Nephron (organoid): ENCODE results near the gene TBL1X.
A peak's percentile ranks its signal among the peaks of the same experiment; 100 is the strongest.

Experiments
- H3K27ac Mint-ChIP-seq, 3 experiments: 2 replicates each; pipeline ENCODE4 v1.8.0; 2020; ENCODE audit warnings: mixed read lengths in 3 of 3, mild to moderate bottlenecking in 2 of 3, moderate library complexity in 1 of 3
- H3K27me3 Mint-ChIP-seq: 2 replicates; pipeline ENCODE4 v1.8.0; 2021; ENCODE audit warnings: low read depth, mild to moderate bottlenecking, moderate library complexity, mixed read lengths
- H3K36me3 Mint-ChIP-seq: 2 replicates; pipeline ENCODE4 v1.8.0; 2020; ENCODE audit warnings: low read depth, mixed read lengths
- H3K4me1 Mint-ChIP-seq: 2 replicates; pipeline ENCODE4 v1.8.0; 2020; ENCODE audit warnings: mixed read lengths
- H3K4me3 Mint-ChIP-seq, 3 experiments: 2 replicates each; pipeline ENCODE4 v1.8.0; 2020; ENCODE audit warnings: mild to moderate bottlenecking in 3 of 3, mixed read lengths in 3 of 3, moderate library complexity in 2 of 3
- H3K9me3 Mint-ChIP-seq: 2 replicates; pipeline ENCODE4 v1.8.0; 2020; ENCODE audit warnings: mixed read lengths
- CTCF ChIP-seq, 3 experiments: fragments of 200-600 bp; sonication (generic); IDR thresholded peaks; one replicate each; pipeline ENCODE4 v1.5.0; 2021; ENCODE audit warnings: antibody characterized with exemption in 3 of 3; ENCODE audit not compliant: unreplicated experiment in 3 of 3

The TBL1X gene

GRCh38 chrX:9542106-9542760 lies 77.4 kb downstream of the TBL1X start:
- peaks cover 45% of the 10 kb centered on the region for H3K4me1 Mint-ChIP-seq
- peaks cover 50% of the 10 kb centered on the region for H3K36me3 Mint-ChIP-seq
- H3K9me3 Mint-ChIP-seq = peaks cover 12% of the 10 kb centered on the region
- H3K27me3 Mint-ChIP-seq = peaks cover 3% of the 10 kb centered on the region
- peak overlapping the region; percentile 39 to 70 (median 67) for H3K27ac Mint-ChIP-seq
- peak overlapping the region in 1 of 3 experiments; percentile 53 for H3K4me3 Mint-ChIP-seq
- TF ChIP-seq CTCF (IDR thresholded peaks at IDR 0.05; ENCODE audit: unreplicated experiment in 3 of 3) = no peak

- Mint-ChIP-seq H3K27me3 (peaks cover 3% of the 10 kb centered on the region), H3K36me3 (peaks cover 47% of the 10 kb centered on the region), H3K4me3 (no peak overlapping the region), H3K4me1 (peaks cover 45% of the 10 kb centered on the region), H3K27ac (peak overlapping the region in 1 of 3 experiments; percentile 70), H3K9me3 (peaks cover 12% of the 10 kb centered on the region)
- TF ChIP-seq CTCF (IDR thresholded peaks at IDR 0.05; ENCODE audit: unreplicated experiment in 3 of 3) = no peak
These were observed 77.9 kb downstream of the TBL1X start for GRCh38 chrX:9542761-9543111.

- no peaks in the 10 kb centered on the region for H3K27me3 Mint-ChIP-seq
- no peaks in the 10 kb centered on the region for H3K4me1 Mint-ChIP-seq
- TF ChIP-seq CTCF (IDR thresholded peaks at IDR 0.05; ENCODE audit: unreplicated experiment in 3 of 3) = no peak
- no peak overlapping the region for H3K4me3 Mint-ChIP-seq
- peaks cover 35% of the 10 kb centered on the region for H3K36me3 Mint-ChIP-seq
- peaks cover 12% of the 10 kb centered on the region for H3K9me3 Mint-ChIP-seq
- H3K27ac Mint-ChIP-seq = no peak overlapping the region
These were observed 90.5 kb downstream of the TBL1X start for GRCh38 chrX:9555354-9555753.

DNA sequence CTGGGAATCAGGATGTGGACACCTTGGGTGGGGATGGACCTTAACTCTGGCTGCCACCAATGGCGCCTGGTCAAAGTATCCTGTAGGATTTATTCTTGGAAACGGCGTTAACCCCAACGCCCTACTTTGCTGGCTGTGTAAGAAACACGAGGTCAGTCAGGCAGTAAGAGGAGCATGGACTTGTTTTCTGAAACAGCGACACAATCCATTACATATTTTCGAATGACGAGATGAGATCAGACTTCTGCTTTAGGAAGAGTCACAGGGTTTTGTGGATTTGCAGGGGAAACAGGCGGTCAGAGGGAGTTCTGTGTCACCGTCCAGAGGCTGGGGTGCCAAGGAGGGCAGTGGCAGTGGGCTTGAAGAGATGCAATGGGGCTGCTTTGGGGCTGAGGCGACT lies 92.2 kb downstream of the TBL1X start:
- Mint-ChIP-seq H3K4me3 (no peak overlapping the region), H3K4me1 (no peaks in the 10 kb centered on the region), H3K27ac (peak overlapping the region in 1 of 3 experiments; percentile 3), H3K27me3 (no peaks in the 10 kb centered on the region), H3K36me3 (peaks cover 36% of the 10 kb centered on the region), H3K9me3 (peaks cover 10% of the 10 kb centered on the region)
- no peak for TF ChIP-seq CTCF (IDR thresholded peaks at IDR 0.05; ENCODE audit: unreplicated experiment in 3 of 3)

DNA sequence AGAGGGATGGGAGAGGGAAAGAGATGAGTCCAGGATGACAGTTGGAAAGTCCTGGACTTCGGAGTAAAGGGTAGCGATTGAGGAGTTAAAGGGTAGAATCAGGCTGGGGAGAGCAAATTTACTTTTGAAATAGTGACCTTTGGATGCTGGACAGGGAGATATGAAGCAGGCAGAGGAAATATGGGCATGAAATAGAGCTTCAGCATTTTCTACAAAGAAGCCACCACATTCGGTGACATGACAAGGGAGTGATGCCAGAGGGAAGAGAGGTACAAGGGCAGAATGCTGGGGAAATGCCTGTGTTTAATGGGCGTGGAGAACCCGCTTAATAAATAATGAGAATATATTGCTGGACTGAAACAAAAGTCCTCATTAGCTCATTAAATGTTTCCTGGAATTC lies 92.7 kb downstream of the TBL1X start:
- Mint-ChIP-seq H3K27me3 (no peaks in the 10 kb centered on the region), H3K4me1 (no peaks in the 10 kb centered on the region), H3K27ac (peak overlapping the region in 1 of 3 experiments; percentile 3), H3K36me3 (peaks cover 31% of the 10 kb centered on the region), H3K4me3 (no peak overlapping the region), H3K9me3 (peaks cover 10% of the 10 kb centered on the region)
- TF ChIP-seq CTCF (IDR thresholded peaks at IDR 0.05; ENCODE audit: unreplicated experiment in 3 of 3) = no peak

DNA sequence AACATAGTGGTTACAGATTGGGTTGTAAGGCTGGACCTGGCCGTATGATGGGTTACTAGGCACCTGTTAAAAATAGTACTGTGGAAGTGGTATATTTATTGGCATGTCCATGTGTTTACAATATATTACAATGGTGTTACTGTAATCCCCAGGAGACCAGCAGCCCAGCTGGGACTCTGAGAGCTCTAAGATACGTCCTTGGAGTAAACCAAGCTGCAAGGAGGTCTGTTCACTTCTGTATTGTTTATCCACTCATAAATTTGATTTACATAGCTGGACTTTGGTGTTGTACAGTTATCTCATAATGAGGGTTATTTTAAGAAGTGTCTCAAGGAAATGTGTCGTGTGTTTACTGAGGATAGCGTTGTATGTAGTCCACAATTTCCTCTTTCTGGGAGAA lies 93.8 kb downstream of the TBL1X start:
- peaks cover 5% of the 10 kb centered on the region for H3K9me3 Mint-ChIP-seq
- H3K4me3 Mint-ChIP-seq = no peak overlapping the region
- peak overlapping the region in 1 of 3 experiments; percentile 50 for H3K27ac Mint-ChIP-seq
- H3K27me3 Mint-ChIP-seq = no peaks in the 10 kb centered on the region
- no peak for TF ChIP-seq CTCF (IDR thresholded peaks at IDR 0.05; ENCODE audit: unreplicated experiment in 3 of 3)
- peaks cover 4% of the 10 kb centered on the region for H3K4me1 Mint-ChIP-seq
- peaks cover 26% of the 10 kb centered on the region for H3K36me3 Mint-ChIP-seq
